H4 (cell line): ENCODE measurements around the gene UGT1A8. TPM values are rescaled to one million over a fixed set of nuclear protein-coding genes. Genes with fewer than 3 reads are reported as not detected.
"Not testable (repeated sequence)": the region's sequence is repeated elsewhere in the genome, so short reads cannot be mapped to it uniquely, and the experiment has no call there.

Experiments
- DNase-seq: peaks from one replicate; pipeline ENCODE4 v3.0.0-alpha.2; 2015; ENCODE audit warnings: low spot score
- total RNA-seq: library from RNA; depleted of rRNA; stranded (reverse); fragments of >200 nt; shearing (Covaris generic); gene quantifications from 2 replicates; pipeline ENCODE4 v1.2.3, GENCODE V29; 2014

Gene UGT1A8
- total RNA-seq, 1 experiment from 2014 or later: not detected

- DNase-seq: no peak
These were observed 22.4 kb downstream of the UGT1A8 start for GRCh38 chr2:233639860-233640259.

- peak; percentile 16 for DNase-seq
These were observed 25.7 kb downstream of the UGT1A8 start for GRCh38 chr2:233643128-233643527.

- DNase-seq: not testable (repeated sequence)
These were observed 28.6 kb downstream of the UGT1A8 start for GRCh38 chr2:233646033-233646432.

- no peak for DNase-seq
These were observed 33.5 kb downstream of the UGT1A8 start for GRCh38 chr2:233650981-233651380.

- DNase-seq: no peak
These were observed 34.0 kb downstream of the UGT1A8 start for GRCh38 chr2:233651430-233651829.

- DNase-seq: no peak
These were observed 37.1 kb downstream of the UGT1A8 start for GRCh38 chr2:233654501-233654900.

GRCh38 chr2:233655043-233655442 is 37.6 kb downstream of the UGT1A8 start:
- DNase-seq: no peak

- DNase-seq: not testable (repeated sequence)
These were observed 38.5 kb downstream of the UGT1A8 start for GRCh38 chr2:233655943-233656342.

GRCh38 chr2:233656443-233656842 is 39.0 kb downstream of the UGT1A8 start:
- no peak for DNase-seq

GRCh38 chr2:233658610-233659009 is 41.2 kb downstream of the UGT1A8 start:
- DNase-seq: no peak

- no peak for DNase-seq
These were observed 46.5 kb downstream of the UGT1A8 start for GRCh38 chr2:233663911-233664310.

GRCh38 chr2:233668605-233669260 is 51.3 kb downstream of the UGT1A8 start:
- no peak for DNase-seq

GRCh38 chr2:233671290-233672161 is 54.1 kb downstream of the UGT1A8 start, which contains the start of gene UGT1A9:
TSS of gene UGT1A9 (plus strand) at chr2:233671898. CDS start at chr2:233671935, 37 bp downstream.
- DNase-seq: no peak

- DNase-seq: no peak
These were observed 55.5 kb downstream of the UGT1A8 start for GRCh38 chr2:233672886-233673285.

- no peak for DNase-seq
These were observed 56.5 kb downstream of the UGT1A8 start for GRCh38 chr2:233673896-233674295.

- no peak for DNase-seq
These were observed 56.9 kb downstream of the UGT1A8 start for GRCh38 chr2:233674314-233674713.

GRCh38 chr2:233674995-233675394 is 57.6 kb downstream of the UGT1A8 start:
- DNase-seq: no peak

- DNase-seq: no peak
These were observed 58.6 kb downstream of the UGT1A8 start for GRCh38 chr2:233676046-233676445.

- no peak for DNase-seq
These were observed 61.8 kb downstream of the UGT1A8 start for GRCh38 chr2:233679196-233679595.

GRCh38 chr2:233680361-233681045 is 63.1 kb downstream of the UGT1A8 start:
- no peak for DNase-seq

- no peak for DNase-seq
These were observed 64.2 kb downstream of the UGT1A8 start, which contains the start of gene UGT1A7 for GRCh38 chr2:233681521-233682099. TSS of gene UGT1A7 (plus strand) at chr2:233681901. CDS start at chr2:233681938, 37 bp downstream.

GRCh38 chr2:233684640-233685039 is 67.2 kb downstream of the UGT1A8 start:
- no peak for DNase-seq
